Measurements from ENCODE around the gene OR10A3. TPM values are rescaled to one million over a fixed set of nuclear protein-coding genes. Genes with fewer than 3 reads are reported as not detected.

Gene OR10A3
- total and polyA plus RNA-seq, 4 donors: not detected

DNA sequence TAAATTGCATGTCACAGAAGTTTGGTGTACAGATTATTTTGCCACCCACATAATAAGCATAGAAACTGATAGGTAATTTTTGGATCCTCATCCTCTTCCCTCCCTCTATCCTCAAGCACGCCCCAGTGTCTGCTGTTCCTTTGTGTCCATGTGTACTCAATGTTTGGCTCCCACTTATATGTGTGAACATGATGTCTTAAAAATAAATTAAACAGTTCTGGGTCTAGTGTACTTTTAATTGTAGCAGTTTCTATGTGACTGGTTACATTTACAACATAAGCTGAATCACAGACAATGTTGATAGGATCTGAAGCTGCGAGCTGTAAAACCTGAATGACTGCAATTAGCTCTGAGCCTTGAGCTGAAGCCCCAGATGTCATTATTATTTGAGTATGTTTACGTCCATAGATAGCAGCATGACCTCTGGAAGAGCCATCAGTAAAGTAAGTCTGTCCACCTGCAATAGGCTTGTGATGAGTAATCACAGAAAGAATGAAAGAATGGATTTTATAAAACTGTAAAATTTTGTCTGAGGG is 40.1 kb downstream of the OR10A3 start:
- DNase-seq (no peak), ATAC-seq (ENCODE audit: insufficient read depth, low FRiP score) (no peak)
- Histone ChIP-seq H3K4me3 (no peak overlapping the region), H3K27me3 (ENCODE audit: control insufficient read depth in 3 of 3, insufficient read depth in 3 of 3, low read length in 2 of 3) (no peaks in the 10 kb centered on the region), H3K9ac (ENCODE audit: insufficient read depth in 1 of 2, low read length in 2 of 2) (no peak overlapping the region), H3K36me3 (ENCODE audit: control insufficient read depth in 4 of 4, insufficient read depth in 4 of 4, low read length in 4 of 4) (no peaks in the 10 kb centered on the region), H3K27ac (ENCODE audit: low read depth in 1 of 2, low read length in 1 of 2) (no peak overlapping the region), H3K4me1 (ENCODE audit: control insufficient read depth in 5 of 5, insufficient read depth in 5 of 5, low read length in 5 of 5) (peaks cover 0 to 4% (median 0%) of the 10 kb centered on the region in 5 donors), H3K9me3 (ENCODE audit: control insufficient read depth in 4 of 4, insufficient read depth in 3 of 4, low read length in 3 of 4) (no peaks in the 10 kb centered on the region)
- TF ChIP-seq, protein P1, sequence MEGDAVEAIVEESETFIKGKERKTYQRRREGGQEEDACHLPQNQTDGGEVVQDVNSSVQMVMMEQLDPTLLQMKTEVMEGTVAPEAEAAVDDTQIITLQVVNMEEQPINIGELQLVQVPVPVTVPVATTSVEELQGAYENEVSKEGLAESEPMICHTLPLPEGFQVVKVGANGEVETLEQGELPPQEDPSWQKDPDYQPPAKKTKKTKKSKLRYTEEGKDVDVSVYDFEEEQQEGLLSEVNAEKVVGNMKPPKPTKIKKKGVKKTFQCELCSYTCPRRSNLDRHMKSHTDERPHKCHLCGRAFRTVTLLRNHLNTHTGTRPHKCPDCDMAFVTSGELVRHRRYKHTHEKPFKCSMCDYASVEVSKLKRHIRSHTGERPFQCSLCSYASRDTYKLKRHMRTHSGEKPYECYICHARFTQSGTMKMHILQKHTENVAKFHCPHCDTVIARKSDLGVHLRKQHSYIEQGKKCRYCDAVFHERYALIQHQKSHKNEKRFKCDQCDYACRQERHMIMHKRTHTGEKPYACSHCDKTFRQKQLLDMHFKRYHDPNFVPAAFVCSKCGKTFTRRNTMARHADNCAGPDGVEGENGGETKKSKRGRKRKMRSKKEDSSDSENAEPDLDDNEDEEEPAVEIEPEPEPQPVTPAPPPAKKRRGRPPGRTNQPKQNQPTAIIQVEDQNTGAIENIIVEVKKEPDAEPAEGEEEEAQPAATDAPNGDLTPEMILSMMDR (IDR thresholded peaks at IDR 0.05; ENCODE audit: control extremely low read depth, extremely low read depth): no peak
- 63 to 64% methylated on average over 3 of the region's 3 CpGs for WGBS, 2 donors

DNA sequence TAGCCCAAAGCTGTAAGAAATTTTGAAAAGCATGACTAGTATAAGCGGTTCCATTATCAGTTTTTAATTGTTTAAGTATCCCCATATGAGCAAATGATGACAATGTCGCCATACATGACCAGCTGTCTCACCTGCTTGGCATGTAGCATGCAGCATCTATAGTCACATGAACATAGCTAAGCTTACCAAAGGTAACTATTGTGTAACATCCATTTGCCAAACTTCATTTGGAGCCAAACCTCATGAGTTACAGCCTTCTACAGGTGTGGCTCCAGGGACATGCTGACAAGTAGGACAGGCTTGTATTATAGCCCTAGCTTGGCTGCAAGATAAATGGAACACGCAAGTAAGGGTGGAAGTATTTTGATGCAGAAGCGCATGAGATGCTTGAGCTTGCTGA is 40.8 kb downstream of the OR10A3 start:
- H3K9me3 ChIP-seq (ENCODE audit: control insufficient read depth in 4 of 4, insufficient read depth in 3 of 4, low read length in 3 of 4): no peaks in the 10 kb centered on the region
- H3K4me1 ChIP-seq (ENCODE audit: control insufficient read depth in 5 of 5, insufficient read depth in 5 of 5, low read length in 5 of 5): peaks cover 0 to 4% (median 0%) of the 10 kb centered on the region in 5 donors
- no peak overlapping the region for H3K9ac ChIP-seq (ENCODE audit: insufficient read depth in 1 of 2, low read length in 2 of 2)
- DNase-seq (no peak), ATAC-seq (ENCODE audit: insufficient read depth, low FRiP score) (no peak)
- H3K36me3 ChIP-seq (ENCODE audit: control insufficient read depth in 4 of 4, insufficient read depth in 4 of 4, low read length in 4 of 4): no peaks in the 10 kb centered on the region
- H3K4me3 ChIP-seq: no peak overlapping the region
- H3K27ac ChIP-seq (ENCODE audit: low read depth in 1 of 2, low read length in 1 of 2): no peak overlapping the region
- TF ChIP-seq, protein P1 (IDR thresholded peaks at IDR 0.05; ENCODE audit: control extremely low read depth, extremely low read depth): no peak
- H3K27me3 ChIP-seq (ENCODE audit: control insufficient read depth in 3 of 3, insufficient read depth in 3 of 3, low read length in 2 of 3): no peaks in the 10 kb centered on the region
- WGBS, 2 donors: 89 to 94% methylated on average over 4 of the region's 4 CpGs

DNA sequence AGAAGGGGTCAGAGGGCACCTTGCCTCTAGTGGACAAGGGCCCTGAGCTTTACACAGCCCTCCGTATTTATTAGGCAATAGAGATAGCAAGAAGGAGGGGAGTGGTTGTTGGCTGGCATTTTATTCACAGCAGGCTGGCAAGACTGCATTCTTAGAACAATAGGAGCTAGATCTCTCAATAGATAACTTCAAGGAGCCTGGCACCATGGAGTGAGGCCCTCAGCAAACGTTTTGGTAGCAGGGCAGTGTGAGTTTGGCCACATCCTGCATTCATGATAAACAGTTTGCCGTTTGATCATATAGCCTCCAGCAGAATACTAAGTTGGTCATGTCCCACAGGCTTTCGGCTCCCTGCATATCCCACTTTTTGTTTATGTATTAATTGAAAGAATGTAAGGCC is 42.1 kb downstream of the OR10A3 start:
- H3K27ac ChIP-seq (ENCODE audit: low read depth in 1 of 2, low read length in 1 of 2): no peak overlapping the region
- H3K4me3 ChIP-seq: no peak overlapping the region
- H3K9me3 ChIP-seq (ENCODE audit: control insufficient read depth in 4 of 4, insufficient read depth in 3 of 4, low read length in 3 of 4): no peaks in the 10 kb centered on the region
- peaks cover 0 to 4% (median 0%) of the 10 kb centered on the region in 5 donors for H3K4me1 ChIP-seq (ENCODE audit: control insufficient read depth in 5 of 5, insufficient read depth in 5 of 5, low read length in 5 of 5)
- H3K9ac ChIP-seq (ENCODE audit: insufficient read depth in 1 of 2, low read length in 2 of 2): no peak overlapping the region
- 53 to 61% methylated on average over 4 of the region's 4 CpGs for WGBS, 2 donors
- TF ChIP-seq, protein P1 (IDR thresholded peaks at IDR 0.05; ENCODE audit: control extremely low read depth, extremely low read depth): no peak
- H3K36me3 ChIP-seq (ENCODE audit: control insufficient read depth in 4 of 4, insufficient read depth in 4 of 4, low read length in 4 of 4): no peaks in the 10 kb centered on the region
- DNase-seq (no peak), ATAC-seq (ENCODE audit: insufficient read depth, low FRiP score) (no peak)
- H3K27me3 ChIP-seq (ENCODE audit: control insufficient read depth in 3 of 3, insufficient read depth in 3 of 3, low read length in 2 of 3): no peaks in the 10 kb centered on the region
